Germinal center (tissue), 1 donor: ENCODE data around the gene CABLES2.

ENCODE experiments used
- DNase-seq: peaks from one replicate; pipeline ENCODE4 v3.0.0; 2012; ENCODE audit warnings: mixed read lengths, low spot score

The CABLES2 gene

GRCh38 chr20:62404112-62404665 lies 2.9 kb downstream of the CABLES2 start:
- DNase-seq = no peak

GRCh38 chr20:62403331-62403730 lies 3.8 kb downstream of the CABLES2 start:
- no peak for DNase-seq

- no peak for DNase-seq
These were observed 4.5 kb downstream of the CABLES2 start for GRCh38 chr20:62402456-62403150.

- no peak for DNase-seq
These were observed 5.7 kb downstream of the CABLES2 start for GRCh38 chr20:62401331-62401779.

- no peak for DNase-seq
These were observed 6.5 kb downstream of the CABLES2 start for GRCh38 chr20:62400541-62400940.

- DNase-seq = no peak
These were observed 7.1 kb downstream of the CABLES2 start for GRCh38 chr20:62400021-62400420.

GRCh38 chr20:62398120-62398821 lies 8.8 kb downstream of the CABLES2 start:
- DNase-seq = no peak

GRCh38 chr20:62396367-62397239 lies 10.5 kb downstream of the CABLES2 start:
- no peak for DNase-seq

GRCh38 chr20:62395311-62396242 lies 11.5 kb downstream of the CABLES2 start:
- DNase-seq = no peak

GRCh38 chr20:62394248-62395245 lies 12.5 kb downstream of the CABLES2 start:
- DNase-seq = no peak

- DNase-seq = no peak
These were observed 13.3 kb downstream of the CABLES2 start for GRCh38 chr20:62393830-62394229.

GRCh38 chr20:62393335-62393665 lies 13.8 kb downstream of the CABLES2 start:
- DNase-seq = no peak

- DNase-seq = no peak
These were observed 14.3 kb downstream of the CABLES2 start for GRCh38 chr20:62392621-62393334.

GRCh38 chr20:62392077-62392418 lies 15.0 kb downstream of the CABLES2 start:
- no peak for DNase-seq

GRCh38 chr20:62391165-62392076 lies 15.7 kb downstream of the CABLES2 start:
- no peak for DNase-seq

GRCh38 chr20:62390317-62391164 lies 16.5 kb downstream of the CABLES2 start:
- no peak for DNase-seq

- DNase-seq = no peak
These were observed 17.4 kb downstream of the CABLES2 start for GRCh38 chr20:62389601-62390087.
